ENCODE measurements around the gene ST3GAL4.

DNA sequence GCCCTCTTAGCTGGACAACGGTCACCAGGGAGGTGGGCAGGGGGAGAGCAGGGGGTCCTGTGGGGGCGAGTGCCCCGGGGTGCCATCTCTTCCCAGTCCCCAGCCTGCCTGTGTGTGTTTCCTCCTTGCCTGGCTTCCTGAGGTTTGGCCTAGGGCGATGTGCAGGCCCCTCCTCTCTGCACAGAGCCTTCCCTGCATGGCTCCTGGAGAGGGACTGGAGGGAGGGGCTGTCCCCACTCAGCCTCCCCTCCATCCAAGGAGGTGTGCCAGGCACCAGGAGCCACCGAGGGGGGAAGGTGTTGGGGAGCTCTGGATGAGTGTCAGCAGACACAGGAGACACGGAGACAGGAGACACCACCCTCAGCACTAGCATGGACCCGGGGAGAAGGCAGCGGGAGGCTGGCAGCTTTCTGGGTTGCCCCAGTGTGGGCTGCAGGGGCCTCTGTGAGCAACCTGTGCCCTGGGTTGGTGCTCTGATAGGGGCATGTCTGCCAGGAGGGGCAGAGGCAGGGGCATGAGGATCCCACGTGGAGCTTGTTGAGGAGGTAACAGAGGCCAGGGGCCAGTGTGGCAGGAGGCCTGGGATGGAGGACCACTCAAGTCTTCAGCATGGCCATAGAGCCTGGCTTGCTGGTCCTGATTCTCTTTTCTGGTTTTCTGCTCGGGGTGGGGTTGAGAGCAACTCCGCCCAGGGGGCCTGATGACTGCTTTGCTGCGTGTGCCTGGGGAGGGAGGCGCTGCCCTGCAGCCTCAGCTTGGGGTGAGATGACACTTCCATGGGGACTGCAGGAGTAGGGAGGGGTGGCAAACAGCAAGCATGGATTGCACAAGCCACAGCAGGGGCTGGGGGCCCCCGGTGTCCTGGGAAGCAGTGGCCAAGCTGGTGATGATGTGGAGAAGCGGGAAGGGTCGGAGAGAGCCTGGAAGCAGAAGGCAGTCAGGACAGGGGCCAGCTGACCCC, 78.8 kb downstream of the ST3GAL4 start:
- no peak for TF ChIP-seq POLR2AphosphoS5 (IDR thresholded peaks at IDR 0.05; ENCODE audit: insufficient read depth in 1 of 2, low read depth in 1 of 2)
- TF ChIP-seq, protein P1, sequence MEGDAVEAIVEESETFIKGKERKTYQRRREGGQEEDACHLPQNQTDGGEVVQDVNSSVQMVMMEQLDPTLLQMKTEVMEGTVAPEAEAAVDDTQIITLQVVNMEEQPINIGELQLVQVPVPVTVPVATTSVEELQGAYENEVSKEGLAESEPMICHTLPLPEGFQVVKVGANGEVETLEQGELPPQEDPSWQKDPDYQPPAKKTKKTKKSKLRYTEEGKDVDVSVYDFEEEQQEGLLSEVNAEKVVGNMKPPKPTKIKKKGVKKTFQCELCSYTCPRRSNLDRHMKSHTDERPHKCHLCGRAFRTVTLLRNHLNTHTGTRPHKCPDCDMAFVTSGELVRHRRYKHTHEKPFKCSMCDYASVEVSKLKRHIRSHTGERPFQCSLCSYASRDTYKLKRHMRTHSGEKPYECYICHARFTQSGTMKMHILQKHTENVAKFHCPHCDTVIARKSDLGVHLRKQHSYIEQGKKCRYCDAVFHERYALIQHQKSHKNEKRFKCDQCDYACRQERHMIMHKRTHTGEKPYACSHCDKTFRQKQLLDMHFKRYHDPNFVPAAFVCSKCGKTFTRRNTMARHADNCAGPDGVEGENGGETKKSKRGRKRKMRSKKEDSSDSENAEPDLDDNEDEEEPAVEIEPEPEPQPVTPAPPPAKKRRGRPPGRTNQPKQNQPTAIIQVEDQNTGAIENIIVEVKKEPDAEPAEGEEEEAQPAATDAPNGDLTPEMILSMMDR (IDR thresholded peaks at IDR 0.05): no peak
